Measurements from ENCODE around the gene ARHGEF3.

GRCh38 chr3:56802790-56803189 is 1.0 kb upstream of the ARHGEF3 start:
- TF ChIP-seq CTCF (IDR thresholded peaks at IDR 0.05) (no peak), POLR2A (IDR thresholded peaks at IDR 0.05) (no peak), EP300 (IDR thresholded peaks at IDR 0.05) (no peak)
